Smooth muscle cell (in vitro differentiated cells): ENCODE measurements around the gene MYO7A. TPM values are rescaled to one million over a fixed set of nuclear protein-coding genes. Genes with fewer than 3 reads are reported as not detected.

Experiments
- DNase-seq: peaks from one replicate; lab custom pipeline; 2025; ENCODE audit not compliant: unreplicated experiment; lab: John Stamatoyannopoulos, UW
- H2AFZ ChIP-seq: fragments of 200-600 bp; sonication (generic); 2 replicates; pipeline ENCODE4 v1.6.0; 2016; ENCODE audit warnings: antibody characterized with exemption, low read depth, mild to moderate bottlenecking
- H3F3A ChIP-seq: fragments of 200-600 bp; sonication (generic); 2 replicates; pipeline ENCODE4 v1.6.0; 2017; ENCODE audit warnings: antibody characterized with exemption, low read depth
- H3K27ac ChIP-seq: fragments of 200-600 bp; sonication (generic); 2 replicates; pipeline ENCODE4 v1.5.1; 2016; ENCODE audit warnings: low read depth, mild to moderate bottlenecking
- H3K27me3 ChIP-seq: fragments of 200-600 bp; sonication (generic); 2 replicates; pipeline ENCODE4 v1.6.1; 2016; ENCODE audit warnings: low read depth, mild to moderate bottlenecking
- H3K36me3 ChIP-seq: fragments of 200-600 bp; sonication (generic); 2 replicates; pipeline ENCODE4 v1.5.1; 2016; ENCODE audit warnings: low read depth
- H3K4me1 ChIP-seq: fragments of 200-600 bp; sonication (generic); 2 replicates; pipeline ENCODE4 v1.5.1; 2016; ENCODE audit warnings: low read depth
- H3K4me2 ChIP-seq: fragments of 200-600 bp; sonication (generic); 2 replicates; pipeline ENCODE4 v1.6.0; 2016; ENCODE audit warnings: mild to moderate bottlenecking
- H3K4me3 ChIP-seq: fragments of 200-600 bp; sonication (generic); 2 replicates; pipeline ENCODE4 v1.5.1; 2016; ENCODE audit warnings: mild to moderate bottlenecking
- H3K79me2 ChIP-seq: fragments of 200-600 bp; sonication (generic); 2 replicates; pipeline ENCODE4 v1.6.0; 2016; ENCODE audit warnings: low read depth, mild to moderate bottlenecking
- H3K9ac ChIP-seq: fragments of 200-600 bp; sonication (generic); 2 replicates; pipeline ENCODE4 v1.6.0; 2016; ENCODE audit warnings: low read depth
- H3K9me3 ChIP-seq: fragments of 200-600 bp; sonication (generic); replicated peaks from 2 replicates; pipeline ENCODE4 v1.5.1; 2016; ENCODE audit warnings: low read depth
- H4K20me1 ChIP-seq: fragments of 200-600 bp; sonication (generic); 2 replicates; pipeline ENCODE4 v1.6.0; 2016; ENCODE audit warnings: low read depth
- WGBS: methylation state at CpG from one replicate; pipeline ENCODE4 v1.1.7; 2016; ENCODE audit warnings: low lambda C conversion rate; 5-methylcytosine and 5-hydroxymethylcytosine counted together
- polyA plus RNA-seq: library from polyadenylated mRNA; unstranded; fragments of >200 nt; fragmentation: Nextera tagmentation; extraction: Ambion mirVana; gene quantifications from 2 replicates; pipeline ENCODE4 v1.2.1, GENCODE V29; 2016
- total RNA-seq: library from RNA; depleted of rRNA; stranded (reverse); fragments of >200 nt; gene quantifications from 2 replicates; pipeline ENCODE4 v1.2.3, GENCODE V29; 2014
- TF ChIP-seq, protein P1 (sequence below): fragments of 200-600 bp; sonication (generic); IDR thresholded peaks from 2 replicates; pipeline ENCODE4 v1.5.1; 2017; ENCODE audit warnings: borderline replicate concordance, mild to moderate bottlenecking, antibody characterized with exemption; ENCODE audit not compliant: insufficient read depth, poor library complexity, severe bottlenecking

Gene MYO7A
- total and polyA plus RNA-seq, 2 experiments from 2014 or later: 0.08 to 0.18 TPM

DNA sequence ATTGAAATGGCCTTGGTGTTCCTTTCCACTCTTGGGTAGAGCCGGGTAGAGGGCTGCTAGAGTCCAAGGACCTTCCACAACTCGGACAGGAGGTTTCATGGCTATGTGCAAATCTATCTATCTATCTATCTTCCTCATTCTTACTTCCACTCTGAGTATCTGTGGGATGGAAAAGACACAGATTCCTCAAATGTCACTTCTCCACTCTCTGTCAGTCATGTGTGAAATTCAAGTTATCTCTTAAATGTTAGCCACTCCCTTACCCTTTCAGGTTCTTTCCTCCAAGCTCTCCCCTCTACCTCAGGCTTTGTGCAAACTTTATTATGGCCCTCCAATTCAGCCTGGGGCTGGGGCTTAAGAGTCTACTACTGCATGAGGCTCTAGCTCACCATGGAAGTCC is 89.1 kb downstream of the MYO7A start:
- H3F3A ChIP-seq: no peaks in the 10 kb centered on the region
- WGBS: 81% methylated on average over 2 of the region's 2 CpGs
- no peak overlapping the region for H3K4me2 ChIP-seq
- no peak for DNase-seq
- H3K9ac ChIP-seq: no peak overlapping the region
- no peak overlapping the region for H3K4me3 ChIP-seq
- H2AFZ ChIP-seq: no peak overlapping the region
- H3K27ac ChIP-seq: no peak overlapping the region
- no peaks in the 10 kb centered on the region for H3K9me3 ChIP-seq
- no peaks in the 10 kb centered on the region for H4K20me1 ChIP-seq
- TF ChIP-seq, protein P1, sequence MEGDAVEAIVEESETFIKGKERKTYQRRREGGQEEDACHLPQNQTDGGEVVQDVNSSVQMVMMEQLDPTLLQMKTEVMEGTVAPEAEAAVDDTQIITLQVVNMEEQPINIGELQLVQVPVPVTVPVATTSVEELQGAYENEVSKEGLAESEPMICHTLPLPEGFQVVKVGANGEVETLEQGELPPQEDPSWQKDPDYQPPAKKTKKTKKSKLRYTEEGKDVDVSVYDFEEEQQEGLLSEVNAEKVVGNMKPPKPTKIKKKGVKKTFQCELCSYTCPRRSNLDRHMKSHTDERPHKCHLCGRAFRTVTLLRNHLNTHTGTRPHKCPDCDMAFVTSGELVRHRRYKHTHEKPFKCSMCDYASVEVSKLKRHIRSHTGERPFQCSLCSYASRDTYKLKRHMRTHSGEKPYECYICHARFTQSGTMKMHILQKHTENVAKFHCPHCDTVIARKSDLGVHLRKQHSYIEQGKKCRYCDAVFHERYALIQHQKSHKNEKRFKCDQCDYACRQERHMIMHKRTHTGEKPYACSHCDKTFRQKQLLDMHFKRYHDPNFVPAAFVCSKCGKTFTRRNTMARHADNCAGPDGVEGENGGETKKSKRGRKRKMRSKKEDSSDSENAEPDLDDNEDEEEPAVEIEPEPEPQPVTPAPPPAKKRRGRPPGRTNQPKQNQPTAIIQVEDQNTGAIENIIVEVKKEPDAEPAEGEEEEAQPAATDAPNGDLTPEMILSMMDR: no peak
- no peaks in the 10 kb centered on the region for H3K36me3 ChIP-seq
- no peaks in the 10 kb centered on the region for H3K79me2 ChIP-seq
- no peaks in the 10 kb centered on the region for H3K27me3 ChIP-seq
- H3K4me1 ChIP-seq: no peaks in the 10 kb centered on the region

DNA sequence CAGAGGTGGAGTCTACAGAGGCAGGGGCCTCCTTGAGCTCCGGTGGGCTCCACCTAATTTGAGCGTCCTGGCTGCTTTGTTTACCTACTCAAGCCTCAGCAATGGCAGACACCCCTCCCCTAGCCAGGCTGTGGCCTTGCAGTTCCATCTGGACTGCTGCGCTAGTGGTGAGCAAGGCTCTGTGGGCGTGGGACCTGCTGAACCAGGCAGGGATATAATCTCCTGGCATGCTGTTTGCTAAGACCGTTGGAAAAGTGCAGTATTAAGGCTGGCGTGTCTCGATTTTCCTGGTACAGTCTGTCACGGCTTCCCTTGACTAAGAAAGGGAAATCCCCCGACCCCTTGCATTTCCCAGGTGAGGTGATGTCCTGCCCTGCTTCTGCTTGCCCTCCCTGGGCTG is 95.8 kb downstream of the MYO7A start:
- H4K20me1 ChIP-seq: no peaks in the 10 kb centered on the region
- H3K4me2 ChIP-seq: peak overlapping the region; percentile 59
- no peaks in the 10 kb centered on the region for H3K9me3 ChIP-seq
- H3K9ac ChIP-seq: no peak overlapping the region
- no peaks in the 10 kb centered on the region for H3K36me3 ChIP-seq
- no peaks in the 10 kb centered on the region for H3K79me2 ChIP-seq
- WGBS: 48% methylated on average over 9 of the region's 9 CpGs
- no peak overlapping the region for H3K4me3 ChIP-seq
- no peak overlapping the region for H2AFZ ChIP-seq
- no peak for DNase-seq
- H3K4me1 ChIP-seq: no peaks in the 10 kb centered on the region
- H3K27me3 ChIP-seq: no peaks in the 10 kb centered on the region
- H3F3A ChIP-seq: no peaks in the 10 kb centered on the region
- TF ChIP-seq, protein P1: no peak
- no peak overlapping the region for H3K27ac ChIP-seq

DNA sequence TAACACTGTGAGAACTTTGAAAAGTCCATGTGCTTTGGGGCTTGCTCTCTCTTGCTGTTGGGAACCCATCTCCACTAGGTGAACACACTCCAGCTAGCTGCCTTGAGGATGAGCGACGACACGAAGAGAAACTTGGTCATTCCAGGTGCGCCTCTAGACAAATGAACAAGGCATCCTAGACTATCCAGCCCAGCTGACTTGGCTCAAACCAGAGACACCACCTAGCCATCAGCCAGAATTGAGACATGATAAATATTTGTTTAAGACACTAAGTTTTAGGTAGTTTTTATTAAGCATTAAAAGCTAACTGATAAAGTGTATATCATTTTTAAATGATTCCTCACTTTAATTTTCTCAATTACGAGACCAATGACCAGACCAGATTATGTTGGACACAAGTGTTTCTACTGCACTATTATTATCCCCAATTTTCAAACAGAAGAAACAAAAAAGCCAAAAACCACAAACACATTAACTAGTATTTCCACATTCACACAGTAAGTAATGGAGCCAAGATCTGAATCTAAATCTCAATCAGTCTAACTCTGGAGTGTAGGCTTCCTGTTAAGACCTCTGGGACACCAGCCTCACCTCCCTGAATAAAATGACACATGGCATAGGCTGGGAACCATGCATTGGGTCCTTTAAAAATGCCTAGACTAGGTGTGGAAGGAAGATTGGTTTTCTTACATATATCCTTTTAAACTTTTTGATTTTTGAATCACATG is 103.0 kb downstream of the MYO7A start:
- no peak overlapping the region for H2AFZ ChIP-seq
- TF ChIP-seq, protein P1: no peak
- WGBS: 97% methylated on average over 5 of the region's 5 CpGs
- DNase-seq: no peak
- H3K4me2 ChIP-seq: no peak overlapping the region
- no peaks in the 10 kb centered on the region for H3K27me3 ChIP-seq
- H4K20me1 ChIP-seq: no peaks in the 10 kb centered on the region
- H3K79me2 ChIP-seq: no peaks in the 10 kb centered on the region
- no peaks in the 10 kb centered on the region for H3F3A ChIP-seq
- H3K9me3 ChIP-seq: no peaks in the 10 kb centered on the region
- no peak overlapping the region for H3K9ac ChIP-seq
- no peak overlapping the region for H3K4me3 ChIP-seq
- H3K4me1 ChIP-seq: no peaks in the 10 kb centered on the region
- H3K36me3 ChIP-seq: no peaks in the 10 kb centered on the region
- H3K27ac ChIP-seq: no peak overlapping the region

DNA sequence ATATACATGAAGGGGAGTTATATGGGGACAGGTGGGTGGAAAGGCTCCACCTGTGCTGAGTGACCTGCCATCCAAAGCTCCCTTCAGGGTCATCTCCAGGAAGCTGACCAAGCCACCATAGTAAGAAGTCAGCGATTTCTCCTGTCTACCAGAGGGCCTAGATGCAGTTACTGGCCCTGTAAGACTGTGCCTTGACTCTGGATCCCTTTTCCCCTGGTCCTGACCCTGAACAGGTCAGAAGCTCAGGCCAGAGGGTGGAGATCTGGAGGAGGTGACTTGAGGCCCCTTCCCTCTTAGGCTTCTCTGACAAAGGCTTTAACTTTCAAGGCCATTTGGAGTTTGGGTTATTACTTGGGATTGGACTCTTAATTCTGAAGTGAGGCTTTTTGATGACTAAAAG is 103.8 kb downstream of the MYO7A start:
- no peak for DNase-seq
- no peaks in the 10 kb centered on the region for H4K20me1 ChIP-seq
- WGBS: 93% methylated on average over 1 of the region's 1 CpG
- no peak overlapping the region for H2AFZ ChIP-seq
- no peak overlapping the region for H3K4me2 ChIP-seq
- H3K4me1 ChIP-seq: no peaks in the 10 kb centered on the region
- no peaks in the 10 kb centered on the region for H3K27me3 ChIP-seq
- H3K27ac ChIP-seq: no peak overlapping the region
- H3F3A ChIP-seq: no peaks in the 10 kb centered on the region
- TF ChIP-seq, protein P1: no peak
- no peaks in the 10 kb centered on the region for H3K9me3 ChIP-seq
- no peaks in the 10 kb centered on the region for H3K79me2 ChIP-seq
- no peaks in the 10 kb centered on the region for H3K36me3 ChIP-seq
- H3K9ac ChIP-seq: no peak overlapping the region
- no peak overlapping the region for H3K4me3 ChIP-seq
